HG02885 (cell line): ENCODE results near the gene HNRNPM.

Source experiments
- ATAC-seq: cut with Tn5 transposase; IDR thresholded peaks from one replicate; pipeline ENCODE4 v1.9.1; 2021; ENCODE audit warnings: mild to moderate bottlenecking; ENCODE audit not compliant: unreplicated experiment, poor library complexity

The HNRNPM gene

DNA sequence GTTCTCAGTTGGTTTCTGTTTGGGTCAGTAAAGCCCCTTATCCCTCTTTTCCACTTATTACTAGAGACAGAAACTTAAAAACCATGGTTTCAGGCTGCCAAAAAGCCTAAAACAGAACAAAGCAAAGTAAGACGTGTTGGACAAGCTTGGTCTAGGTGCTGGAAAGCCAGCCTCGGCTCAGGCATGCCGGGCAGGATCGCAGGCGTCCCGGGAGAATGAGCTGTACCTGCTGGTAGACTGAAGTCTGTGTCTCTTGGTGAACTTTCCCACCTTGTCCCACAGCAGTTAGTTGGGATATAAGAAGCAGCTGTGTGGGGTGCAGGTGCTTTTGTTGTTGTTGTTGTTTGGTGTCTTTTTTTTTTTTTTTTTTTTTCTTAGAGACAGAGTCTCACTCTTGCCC, 36.8 kb downstream of the HNRNPM start:
- no peak for ATAC-seq

GRCh38 chr19:8482696-8483095, 37.9 kb downstream of the HNRNPM start:
- ATAC-seq: no peak

DNA sequence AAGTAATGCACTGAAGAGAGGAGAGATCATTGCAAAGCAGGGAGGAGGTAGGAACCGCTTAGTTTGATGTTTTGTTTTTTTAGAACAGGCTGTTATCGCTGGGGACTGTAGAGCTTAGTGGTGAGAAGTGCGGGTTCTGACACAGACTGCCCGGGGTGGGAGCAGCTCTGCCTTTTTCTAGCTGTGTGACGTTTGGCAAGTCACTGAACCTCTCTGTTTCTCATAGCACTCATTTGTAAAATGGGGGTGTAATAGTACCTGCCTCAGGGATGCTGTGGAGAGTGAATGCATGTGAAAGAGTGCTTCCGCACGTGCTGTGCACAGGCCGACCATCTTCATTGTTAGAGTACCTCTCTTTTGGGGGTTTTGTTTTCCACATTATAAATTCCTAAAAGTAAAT, 38.4 kb downstream of the HNRNPM start:
- no peak for ATAC-seq

DNA sequence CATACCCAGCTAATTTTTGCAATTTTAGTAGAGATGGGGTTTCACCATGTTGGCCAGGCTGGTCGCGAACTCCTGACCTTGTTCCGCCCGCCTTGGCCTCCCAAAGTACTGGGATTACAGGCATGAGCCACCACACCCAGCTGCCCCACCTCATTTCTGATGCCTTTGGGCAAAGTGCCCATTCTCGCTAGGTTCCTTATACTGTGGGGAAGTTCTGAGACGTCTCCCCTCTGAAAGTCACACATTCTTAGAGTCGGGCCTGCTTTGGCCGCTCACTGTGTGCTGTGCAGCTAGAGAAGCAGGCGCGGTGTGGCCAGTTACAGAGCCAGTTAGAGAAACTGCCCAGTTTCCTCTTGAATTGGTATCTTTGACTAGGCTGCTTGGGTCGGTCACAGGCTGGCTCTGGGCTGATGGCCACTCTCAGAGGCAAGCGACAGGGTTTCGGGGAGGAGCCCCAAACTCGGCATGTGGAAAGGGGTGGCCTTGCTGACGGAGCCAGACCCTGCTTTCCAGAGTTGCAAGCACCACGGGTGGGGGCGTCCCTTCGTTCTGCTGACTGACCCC, 39.6 kb downstream of the HNRNPM start:
- ATAC-seq: no peak

DNA sequence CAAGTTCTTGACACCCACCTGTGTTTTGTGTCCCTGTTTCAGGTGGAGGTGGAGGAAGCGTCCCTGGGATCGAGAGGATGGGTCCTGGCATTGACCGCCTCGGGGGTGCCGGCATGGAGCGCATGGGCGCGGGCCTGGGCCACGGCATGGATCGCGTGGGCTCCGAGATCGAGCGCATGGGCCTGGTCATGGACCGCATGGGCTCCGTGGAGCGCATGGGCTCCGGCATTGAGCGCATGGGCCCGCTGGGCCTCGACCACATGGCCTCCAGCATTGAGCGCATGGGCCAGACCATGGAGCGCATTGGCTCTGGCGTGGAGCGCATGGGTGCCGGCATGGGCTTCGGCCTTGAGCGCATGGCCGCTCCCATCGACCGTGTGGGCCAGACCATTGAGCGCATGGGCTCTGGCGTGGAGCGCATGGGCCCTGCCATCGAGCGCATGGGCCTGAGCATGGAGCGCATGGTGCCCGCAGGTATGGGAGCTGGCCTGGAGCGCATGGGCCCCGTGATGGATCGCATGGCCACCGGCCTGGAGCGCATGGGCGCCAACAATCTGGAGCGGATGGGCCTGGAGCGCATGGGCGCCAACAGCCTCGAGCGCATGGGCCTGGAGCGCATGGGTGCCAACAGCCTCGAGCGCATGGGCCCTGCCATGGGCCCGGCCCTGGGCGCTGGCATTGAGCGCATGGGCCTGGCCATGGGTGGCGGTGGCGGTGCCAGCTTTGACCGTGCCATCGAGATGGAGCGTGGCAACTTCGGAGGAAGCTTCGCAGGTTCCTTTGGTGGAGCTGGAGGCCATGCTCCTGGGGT, 41.0 kb downstream of the HNRNPM start:
- no peak for ATAC-seq

- ATAC-seq: no peak
Observed at GRCh38 chr19:8486661-8487136, 41.9 kb downstream of the HNRNPM start.

GRCh38 chr19:8487137-8487851, 42.5 kb downstream of the HNRNPM start:
- ATAC-seq: peak; percentile 76

DNA sequence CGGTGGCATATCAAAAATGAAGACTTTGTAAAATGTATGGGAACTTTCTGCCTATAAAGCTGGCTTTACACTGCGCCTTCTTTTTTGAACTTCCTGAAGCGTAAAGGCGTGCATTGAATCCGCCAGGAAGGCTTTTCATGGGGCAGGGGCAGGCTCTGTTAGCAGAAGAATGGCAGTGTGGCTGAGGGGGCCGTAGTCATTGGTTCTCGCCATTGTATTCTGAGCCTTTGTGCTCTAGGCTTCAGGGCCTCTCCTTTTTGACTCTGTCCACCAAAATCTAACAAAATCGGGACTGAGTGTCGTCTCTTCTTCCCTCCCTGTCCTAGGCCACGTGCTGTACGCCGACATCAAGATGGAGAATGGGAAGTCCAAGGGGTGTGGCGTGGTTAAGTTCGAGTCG, 43.6 kb downstream of the HNRNPM start:
- no peak for ATAC-seq

GRCh38 chr19:8489561-8490394, 45.0 kb downstream of the HNRNPM start:
- ATAC-seq: no peak

DNA sequence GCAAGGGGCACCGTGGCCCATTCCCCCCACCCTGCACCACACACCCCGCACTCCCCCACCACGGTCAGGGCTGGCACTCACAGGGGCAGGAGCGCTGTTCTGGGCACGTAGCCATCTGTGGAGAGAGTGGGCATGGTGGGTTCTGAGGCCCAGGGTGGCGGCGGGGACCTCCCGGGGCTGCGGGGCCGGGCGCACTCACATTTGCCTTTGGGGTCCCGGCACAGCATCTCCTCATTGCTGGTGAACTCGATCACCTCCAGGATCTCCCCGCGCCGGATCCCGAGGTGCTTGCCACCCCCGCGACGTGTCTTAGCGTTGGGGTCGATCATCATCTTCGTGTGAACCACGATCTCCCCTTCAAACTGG, 45.6 kb downstream of the HNRNPM start:
- ATAC-seq: no peak

- no peak for ATAC-seq
Observed at GRCh38 chr19:8490873-8491272, 46.1 kb downstream of the HNRNPM start.

- ATAC-seq: no peak
Observed at GRCh38 chr19:8491574-8491973, 46.8 kb downstream of the HNRNPM start.

- no peak for ATAC-seq
Observed at GRCh38 chr19:8494158-8494557, 49.4 kb downstream of the HNRNPM start.

DNA sequence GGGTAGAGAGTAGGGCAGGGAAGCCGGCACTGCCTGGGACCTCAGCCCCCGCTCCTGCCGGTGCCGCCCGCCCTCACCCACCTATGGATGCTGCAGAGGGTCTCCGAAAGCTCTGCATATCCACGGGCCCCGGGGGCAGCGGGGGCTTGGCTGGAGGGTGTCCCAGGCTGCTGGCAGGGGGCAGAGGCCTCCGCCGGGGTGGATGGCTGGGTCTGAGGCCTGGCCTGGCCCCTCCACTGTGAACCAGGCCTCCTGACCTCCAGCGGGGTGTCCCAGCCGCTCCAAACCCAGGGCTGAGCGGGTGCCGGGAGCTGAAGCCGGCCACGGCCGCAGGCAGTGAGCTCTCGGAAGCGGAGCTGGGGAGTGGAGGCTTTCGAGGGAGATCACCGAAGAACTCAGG, 53.5 kb downstream of the HNRNPM start:
- no peak for ATAC-seq

DNA sequence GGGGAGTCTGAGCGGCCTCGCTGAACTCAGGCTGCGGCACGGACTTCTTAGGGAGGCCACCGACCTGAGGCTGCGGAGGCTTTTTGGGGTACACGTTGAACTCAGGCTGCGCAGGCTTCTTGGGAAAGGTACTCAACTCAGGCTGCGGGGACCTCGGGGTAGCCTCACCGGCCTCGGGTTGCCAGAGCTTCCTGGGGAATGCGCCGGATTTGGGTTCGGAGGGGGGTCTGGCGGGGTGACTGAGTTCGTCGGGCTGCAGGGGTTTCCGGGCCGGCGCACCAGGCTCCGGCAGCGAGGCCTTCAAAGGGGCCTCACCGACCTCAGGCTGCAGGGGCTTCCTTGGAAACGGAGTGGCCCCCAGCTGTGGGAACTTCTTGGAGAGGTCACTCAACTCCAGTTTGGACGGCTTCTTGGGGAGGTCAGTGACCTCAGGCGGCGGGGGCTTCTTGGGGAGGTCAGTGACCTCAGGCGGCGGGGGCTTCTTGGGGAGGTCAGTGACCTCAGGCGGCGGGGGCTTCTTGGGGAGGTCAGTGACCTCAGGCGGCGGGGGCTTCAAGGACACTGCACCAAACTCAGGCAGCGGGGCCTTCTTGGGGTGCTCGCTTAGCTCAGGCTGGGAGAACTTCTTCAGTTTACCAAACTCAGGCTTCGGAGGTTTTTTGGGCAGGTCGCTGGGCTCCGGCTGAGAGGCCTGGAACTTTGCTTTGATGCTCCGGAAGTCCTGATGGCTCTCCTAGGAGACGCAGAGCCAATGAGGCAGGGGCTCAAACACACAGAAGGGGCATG, 54.5 kb downstream of the HNRNPM start:
- ATAC-seq: no peak

- ATAC-seq: no peak
Observed at GRCh38 chr19:8500158-8500557, 55.4 kb downstream of the HNRNPM start.

DNA sequence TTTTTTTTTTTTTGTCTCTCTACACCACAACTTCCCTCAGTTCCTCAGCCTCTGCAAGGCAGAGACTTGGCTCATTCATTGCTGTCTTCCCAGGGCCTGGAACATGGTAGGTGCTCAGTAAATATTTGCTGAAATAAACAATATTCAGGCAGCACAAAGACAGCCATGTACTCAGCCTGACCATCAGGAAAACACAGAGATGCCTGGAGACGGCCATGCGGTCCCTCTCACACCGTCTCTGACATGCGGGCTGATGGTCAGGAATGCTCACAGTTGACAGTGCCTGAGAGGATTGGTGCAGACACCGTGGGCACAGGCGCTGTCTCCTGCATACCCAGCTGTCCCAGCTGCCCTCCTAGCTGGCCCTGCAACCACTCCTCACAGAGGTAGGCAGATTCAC, 56.7 kb downstream of the HNRNPM start:
- no peak for ATAC-seq

GRCh38 chr19:8501981-8502380, 57.2 kb downstream of the HNRNPM start:
- no peak for ATAC-seq

DNA sequence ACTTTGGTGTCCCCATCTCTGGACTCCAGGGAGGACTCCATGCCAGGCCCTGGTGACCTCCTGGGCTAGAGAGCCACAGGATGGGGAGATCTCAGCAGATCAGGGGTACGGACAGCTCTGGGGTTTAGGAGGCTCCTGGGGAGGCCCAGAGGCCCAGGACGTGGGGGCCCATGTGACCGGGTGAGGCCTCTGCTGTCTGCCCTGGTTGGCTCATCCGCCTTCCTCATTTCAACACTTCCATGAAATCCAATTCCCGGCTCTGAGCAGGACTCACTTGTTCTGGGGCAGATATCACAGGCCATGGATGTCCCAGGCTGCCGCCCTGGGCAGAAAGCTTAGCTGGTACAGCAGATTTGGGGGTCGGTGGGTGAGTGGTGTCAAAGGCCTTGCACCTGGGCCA, 58.7 kb downstream of the HNRNPM start:
- ATAC-seq: no peak

GRCh38 chr19:8504171-8504570, 59.4 kb downstream of the HNRNPM start:
- no peak for ATAC-seq
